ENCODE data around the gene DLX5. TPM values are rescaled to one million over a fixed set of nuclear protein-coding genes. Genes with fewer than 3 reads are reported as not detected.

Gene DLX5
- total and polyA plus RNA-seq, 4 experiments from 2014 or later, result not detected

GRCh38 chr7:97021747-97022490 lies 2.7 kb downstream of the DLX5 start:
- peak overlapping the region in 2 of 7 donors; percentile 3 to 13 for H3K27ac Mint-ChIP-seq
- CTCF ChIA-PET (ENCODE audit: partially characterized antibody), result interaction anchor here (0.6 to 1.1 kb wide), 2 partner anchors 34 to 1107 kb away, joined by 3 read pairs; no protein-coding TSS in a partner anchor
- peaks cover 60% of the 10 kb centered on the region for H3K27me3 ChIP-seq (ENCODE audit: insufficient read depth, low read length)
- H3K4me1 ChIP-seq (ENCODE audit: insufficient read depth, low read length), result peaks cover 10% of the 10 kb centered on the region
- H3K4me1 Mint-ChIP-seq, result peaks cover 28 to 63% (median 49%) of the 10 kb centered on the region in 4 donors
- H3K9me3 Mint-ChIP-seq, result peaks cover 0 to 14% (median 1%) of the 10 kb centered on the region in 8 donors
- intact Hi-C loops (cut with micrococcal nuclease), result no loop called here
- peaks cover 75 to 85% of the 10 kb centered on the region in 2 donors for H3K27me3 Mint-ChIP-seq
- POLR2A ChIA-PET (ENCODE audit: partially characterized antibody), result no interaction called here
- peak overlapping the region in 7 of 8 donors; percentile 19 to 62 (median 38) for H3K4me3 Mint-ChIP-seq
- no peaks in the 10 kb centered on the region for H3K36me3 Mint-ChIP-seq
- no peak for DNase-seq
- no peak overlapping the region for H3K27ac ChIP-seq (ENCODE audit: low read depth, low read length)
- H3K4me3 ChIP-seq (ENCODE audit: low read length in 2 of 2), result no peak overlapping the region
- no peaks in the 10 kb centered on the region for H3K9me3 ChIP-seq (ENCODE audit: control insufficient read depth in 1 of 2, low read length in 2 of 2)
- H3K36me3 ChIP-seq (ENCODE audit: insufficient read depth, low read length), result no peaks in the 10 kb centered on the region

GRCh38 chr7:97020996-97021746 lies 3.5 kb downstream of the DLX5 start:
- intact Hi-C loops (cut with micrococcal nuclease), result no loop called here
- H3K27me3 ChIP-seq (ENCODE audit: insufficient read depth, low read length), result peaks cover 54% of the 10 kb centered on the region
- Mint-ChIP-seq H3K4me1 (peaks cover 21 to 56% (median 43%) of the 10 kb centered on the region in 4 donors), H3K4me3 (peak overlapping the region in 3 of 8 donors; percentile 20 to 43 (median 20)), H3K27me3 (peaks cover 76 to 83% of the 10 kb centered on the region in 2 donors), H3K9me3 (peaks cover 0 to 14% (median 1%) of the 10 kb centered on the region in 8 donors), H3K27ac (peak overlapping the region in 2 of 7 donors; percentile 3 to 29), H3K36me3 (no peaks in the 10 kb centered on the region)
- H3K27ac ChIP-seq (ENCODE audit: low read depth, low read length), result no peak overlapping the region
- H3K36me3 ChIP-seq (ENCODE audit: insufficient read depth, low read length), result no peaks in the 10 kb centered on the region
- H3K9me3 ChIP-seq (ENCODE audit: control insufficient read depth in 1 of 2, low read length in 2 of 2), result no peaks in the 10 kb centered on the region
- no peak for DNase-seq
- H3K4me3 ChIP-seq (ENCODE audit: low read length in 2 of 2), result no peak overlapping the region
- H3K4me1 ChIP-seq (ENCODE audit: insufficient read depth, low read length), result peaks cover 3% of the 10 kb centered on the region
- CTCF ChIA-PET (ENCODE audit: partially characterized antibody), result interaction anchor here (0.6 to 1.1 kb wide), 2 partner anchors 34 to 1106 kb away, joined by 3 read pairs; no protein-coding TSS in a partner anchor
- POLR2A ChIA-PET (ENCODE audit: partially characterized antibody), result no interaction called here

- H3K9me3 ChIP-seq (ENCODE audit: control insufficient read depth in 1 of 2, low read length in 2 of 2), result no peaks in the 10 kb centered on the region
- peaks cover 76 to 83% of the 10 kb centered on the region in 2 donors for H3K27me3 Mint-ChIP-seq
- ChIA-PET CTCF (ENCODE audit: partially characterized antibody) (no interaction called here), POLR2A (ENCODE audit: partially characterized antibody) (no interaction called here)
- no peaks in the 10 kb centered on the region for H3K36me3 ChIP-seq (ENCODE audit: insufficient read depth, low read length)
- intact Hi-C loops (cut with micrococcal nuclease), result no loop called here
- H3K4me1 Mint-ChIP-seq, result peaks cover 19 to 51% (median 39%) of the 10 kb centered on the region in 4 donors
- no peak overlapping the region for H3K4me3 ChIP-seq (ENCODE audit: low read length in 2 of 2)
- no peaks in the 10 kb centered on the region for H3K36me3 Mint-ChIP-seq
- DNase-seq, result no peak
- H3K27ac ChIP-seq (ENCODE audit: low read depth, low read length), result no peak overlapping the region
- H3K9me3 Mint-ChIP-seq, result peaks cover 0 to 14% (median 1%) of the 10 kb centered on the region in 8 donors
- H3K4me3 Mint-ChIP-seq, result peak overlapping the region in 2 of 8 donors; percentile 22 to 43
- no peaks in the 10 kb centered on the region for H3K4me1 ChIP-seq (ENCODE audit: insufficient read depth, low read length)
- H3K27ac Mint-ChIP-seq, result peak overlapping the region in 1 of 7 donors; percentile 78
- peaks cover 53% of the 10 kb centered on the region for H3K27me3 ChIP-seq (ENCODE audit: insufficient read depth, low read length)
Measured at GRCh38 chr7:97020601-97020995, 4.0 kb downstream of the DLX5 start.

- Mint-ChIP-seq H3K4me1 (peaks cover 17 to 47% (median 34%) of the 10 kb centered on the region in 4 donors), H3K27me3 (peaks cover 76 to 83% of the 10 kb centered on the region in 2 donors), H3K4me3 (no peak overlapping the region), H3K36me3 (no peaks in the 10 kb centered on the region), H3K27ac (no peak overlapping the region), H3K9me3 (peaks cover 0 to 18% (median 1%) of the 10 kb centered on the region in 8 donors)
- Histone ChIP-seq H3K4me1 (ENCODE audit: insufficient read depth, low read length) (no peaks in the 10 kb centered on the region), H3K4me3 (ENCODE audit: low read length in 2 of 2) (no peak overlapping the region), H3K36me3 (ENCODE audit: insufficient read depth, low read length) (no peaks in the 10 kb centered on the region), H3K9me3 (ENCODE audit: control insufficient read depth in 1 of 2, low read length in 2 of 2) (no peaks in the 10 kb centered on the region), H3K27ac (ENCODE audit: low read depth, low read length) (no peak overlapping the region), H3K27me3 (ENCODE audit: insufficient read depth, low read length) (peaks cover 53% of the 10 kb centered on the region)
- ChIA-PET POLR2A (ENCODE audit: partially characterized antibody) (no interaction called here), CTCF (ENCODE audit: partially characterized antibody) (interaction anchor here (0.9 kb wide), 1 partner anchor 8 kb away, joined by 4 read pairs; no protein-coding TSS in a partner anchor)
- DNase-seq, result no peak
- intact Hi-C loops (cut with micrococcal nuclease), result no loop called here
Measured at GRCh38 chr7:97019710-97020225, 4.9 kb downstream of the DLX5 start.

- peaks cover 57% of the 10 kb centered on the region for H3K27me3 ChIP-seq (ENCODE audit: insufficient read depth, low read length)
- DNase-seq, result no peak
- POLR2A ChIA-PET (ENCODE audit: partially characterized antibody), result no interaction called here
Measured at GRCh38 chr7:97018791-97019531, 5.7 kb downstream of the DLX5 start.

GRCh38 chr7:97018126-97018601 lies 6.5 kb downstream of the DLX5 start:
- H3K27me3 ChIP-seq (ENCODE audit: insufficient read depth, low read length), result peaks cover 58% of the 10 kb centered on the region
- no peak for DNase-seq
- no peak overlapping the region for H3K27ac ChIP-seq (ENCODE audit: low read depth, low read length)
- intact Hi-C loops (cut with micrococcal nuclease), result no loop called here
- Mint-ChIP-seq H3K27ac (no peak overlapping the region), H3K4me3 (no peak overlapping the region), H3K4me1 (peaks cover 12 to 38% (median 25%) of the 10 kb centered on the region in 4 donors), H3K27me3 (peaks cover 80 to 82% of the 10 kb centered on the region in 2 donors), H3K9me3 (peaks cover 0 to 16% (median 6%) of the 10 kb centered on the region in 8 donors), H3K36me3 (no peaks in the 10 kb centered on the region)
- no peaks in the 10 kb centered on the region for H3K4me1 ChIP-seq (ENCODE audit: insufficient read depth, low read length)
- no peak overlapping the region for H3K4me3 ChIP-seq (ENCODE audit: low read length in 2 of 2)
- ChIA-PET POLR2A (ENCODE audit: partially characterized antibody) (no interaction called here), CTCF (ENCODE audit: partially characterized antibody) (no interaction called here)
- H3K36me3 ChIP-seq (ENCODE audit: insufficient read depth, low read length), result no peaks in the 10 kb centered on the region
- no peaks in the 10 kb centered on the region for H3K9me3 ChIP-seq (ENCODE audit: control insufficient read depth in 1 of 2, low read length in 2 of 2)

More at GRCh38 chr7:97018791-97019531, 5.7 kb downstream of the DLX5 start:
- no peaks in the 10 kb centered on the region for H3K4me1 ChIP-seq (ENCODE audit: insufficient read depth, low read length)
- intact Hi-C loops (cut with micrococcal nuclease), result no loop called here
- CTCF ChIA-PET (ENCODE audit: partially characterized antibody), result interaction anchor here (0.9 kb wide), 1 partner anchor 8 kb away, joined by 4 read pairs; no protein-coding TSS in a partner anchor
- H3K27ac Mint-ChIP-seq, result peak overlapping the region in 1 of 7 donors; percentile 14
- H3K4me3 ChIP-seq (ENCODE audit: low read length in 2 of 2), result no peak overlapping the region
- no peaks in the 10 kb centered on the region for H3K9me3 ChIP-seq (ENCODE audit: control insufficient read depth in 1 of 2, low read length in 2 of 2)
- no peak overlapping the region for H3K27ac ChIP-seq (ENCODE audit: low read depth, low read length)
- H3K36me3 ChIP-seq (ENCODE audit: insufficient read depth, low read length), result no peaks in the 10 kb centered on the region
- H3K4me3 Mint-ChIP-seq, result no peak overlapping the region
- H3K4me1 Mint-ChIP-seq, result peaks cover 11 to 39% (median 26%) of the 10 kb centered on the region in 4 donors
- H3K36me3 Mint-ChIP-seq, result no peaks in the 10 kb centered on the region
- peaks cover 0 to 16% (median 3%) of the 10 kb centered on the region in 8 donors for H3K9me3 Mint-ChIP-seq
- peaks cover 76 to 82% of the 10 kb centered on the region in 2 donors for H3K27me3 Mint-ChIP-seq
